ENCODE results near the gene MAP2K5. TPM values are rescaled to one million over a fixed set of nuclear protein-coding genes. Genes with fewer than 3 reads are reported as not detected.

Gene MAP2K5
- total RNA-seq, 1 donor from 2014 or later, result 28.2 TPM

DNA sequence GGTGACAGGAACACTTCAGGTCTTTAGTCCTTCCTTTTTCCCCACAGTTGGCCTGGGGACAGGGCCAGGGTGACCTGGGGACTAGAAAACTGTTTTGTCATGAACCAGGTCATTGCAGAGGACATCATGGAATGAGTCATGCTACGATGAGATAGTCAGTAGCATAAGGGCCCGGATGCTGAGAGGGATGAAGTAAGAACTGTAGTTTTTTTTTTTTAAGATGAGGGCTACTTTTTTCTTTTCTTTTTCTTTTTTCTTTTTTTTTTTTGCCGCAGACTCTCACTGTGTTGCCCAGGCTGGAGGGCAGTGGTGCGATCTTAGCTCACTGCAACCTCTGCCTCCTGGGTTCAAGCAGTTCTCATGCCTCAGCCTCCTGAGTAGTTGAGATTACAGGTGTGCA, 8.0 kb downstream of the MAP2K5 start:
- intact Hi-C loops (cut with DNase I), result no loop called here
- no peak for DNase-seq (ENCODE audit: low spot score)

DNA sequence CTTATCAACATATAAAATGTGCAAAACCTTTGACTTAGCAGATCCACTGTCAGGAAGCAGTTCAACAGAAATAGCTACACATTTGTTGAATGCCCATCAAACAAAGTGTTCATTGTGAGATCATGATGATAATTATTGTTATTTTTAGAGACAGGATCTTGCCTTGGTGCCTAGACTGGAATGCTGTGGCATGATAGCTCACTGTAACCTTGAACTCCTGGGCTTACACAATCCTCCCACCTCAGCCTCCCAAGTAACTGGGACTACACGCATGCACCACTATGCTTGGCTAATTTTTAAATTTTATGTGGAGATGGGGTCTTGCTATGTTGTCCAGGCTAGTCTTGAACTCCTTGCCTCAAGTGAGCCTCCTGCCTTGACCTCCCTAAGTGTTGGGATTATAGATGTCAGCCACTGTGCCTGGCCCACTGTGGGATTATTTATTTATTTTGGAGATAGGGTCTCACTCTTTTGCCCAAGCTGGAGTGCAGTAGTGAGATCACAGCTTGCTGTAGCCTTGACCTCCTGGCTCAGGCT, 8.8 kb downstream of the MAP2K5 start:
- intact Hi-C loops (cut with DNase I), result no loop called here
- DNase-seq (ENCODE audit: low spot score), result no peak

DNA sequence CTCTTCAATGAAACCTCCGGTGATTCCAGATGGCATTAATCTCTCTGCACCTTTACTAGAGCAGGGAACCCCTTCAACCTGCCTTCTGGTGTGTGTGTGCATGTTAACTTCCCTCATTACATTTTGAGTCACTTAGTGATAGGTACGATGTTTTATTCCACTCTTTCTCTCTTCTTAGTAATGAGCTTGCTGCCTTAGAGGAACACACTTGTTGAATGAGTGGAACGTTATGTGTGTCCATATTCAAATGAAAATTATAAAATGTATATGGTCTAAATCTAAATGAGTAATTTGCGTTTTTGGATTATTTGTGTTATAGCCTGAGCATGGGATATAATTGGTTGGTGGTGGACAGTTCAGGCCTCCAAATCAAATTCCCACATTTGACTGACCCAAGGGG, 12.1 kb downstream of the MAP2K5 start:
- intact Hi-C loops (cut with DNase I), result no loop called here
- DNase-seq (ENCODE audit: low spot score), result no peak

GRCh38 chr15:67556976-67557570, 14.6 kb downstream of the MAP2K5 start:
- intact Hi-C loops (cut with DNase I), result no loop called here
- DNase-seq (ENCODE audit: low spot score), result no peak

DNA sequence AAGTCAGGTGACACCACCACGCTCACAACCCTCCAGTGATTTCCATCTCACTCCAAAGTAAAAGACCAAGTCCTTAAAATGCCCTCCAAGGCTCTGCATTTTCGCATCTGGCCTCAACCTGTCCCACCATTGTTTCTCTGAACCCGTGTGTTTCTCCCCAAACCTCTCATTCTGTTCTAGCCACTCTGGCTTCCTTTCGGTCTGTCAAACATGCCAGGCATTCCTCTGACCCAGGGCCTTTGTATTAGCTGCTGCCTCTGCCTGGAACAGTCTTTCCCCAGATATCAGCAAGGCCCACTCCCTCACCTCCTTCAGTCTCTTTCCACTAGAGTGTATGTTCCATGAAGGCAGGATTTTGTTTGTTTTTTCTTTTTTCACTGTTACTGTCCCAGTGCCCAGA, 16.0 kb downstream of the MAP2K5 start:
- DNase-seq (ENCODE audit: low spot score), result no peak
- intact Hi-C loops (cut with DNase I), result no loop called here

GRCh38 chr15:67559158-67559557, 16.7 kb downstream of the MAP2K5 start:
- intact Hi-C loops (cut with DNase I), result no loop called here
- no peak for DNase-seq (ENCODE audit: low spot score)

DNA sequence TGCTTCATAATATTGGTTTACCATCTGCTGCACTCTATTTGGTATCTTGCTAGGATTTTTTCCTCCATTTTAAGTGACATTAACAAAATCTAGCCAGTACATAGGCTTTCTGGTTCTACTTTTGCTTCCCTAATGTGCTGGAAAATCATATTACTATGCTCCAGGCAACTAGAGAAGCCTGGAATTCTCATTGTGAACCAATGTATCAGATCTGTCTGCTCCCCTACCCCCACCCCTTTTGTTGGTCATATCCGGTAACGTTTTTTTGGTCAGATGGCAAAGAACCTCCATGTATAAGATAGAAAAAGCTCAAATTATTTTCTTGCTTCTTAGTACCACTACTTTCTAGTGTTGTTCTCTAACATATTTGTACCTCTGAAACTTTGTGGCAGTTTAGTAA, 17.1 kb downstream of the MAP2K5 start:
- intact Hi-C loops (cut with DNase I), result no loop called here
- DNase-seq (ENCODE audit: low spot score), result no peak

DNA sequence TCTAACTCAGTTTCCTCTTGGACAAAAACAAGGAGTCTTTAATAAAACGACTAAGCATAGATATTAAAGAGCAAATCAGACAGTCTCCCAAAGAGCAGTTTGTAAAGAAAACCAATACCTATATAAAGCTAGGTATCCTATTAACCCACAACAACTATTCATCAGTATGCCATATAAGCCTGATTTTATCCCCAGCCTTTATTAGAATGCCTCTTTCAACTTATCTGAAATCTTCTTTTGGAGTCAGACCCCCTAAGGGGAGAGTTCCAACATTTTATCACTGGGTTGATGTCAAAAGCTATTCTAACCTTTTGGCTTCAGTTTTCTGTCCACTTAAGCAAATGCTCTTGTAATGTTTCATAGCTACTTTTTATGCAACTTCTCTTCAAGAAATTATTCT, 17.8 kb downstream of the MAP2K5 start:
- DNase-seq (ENCODE audit: low spot score), result no peak

DNA sequence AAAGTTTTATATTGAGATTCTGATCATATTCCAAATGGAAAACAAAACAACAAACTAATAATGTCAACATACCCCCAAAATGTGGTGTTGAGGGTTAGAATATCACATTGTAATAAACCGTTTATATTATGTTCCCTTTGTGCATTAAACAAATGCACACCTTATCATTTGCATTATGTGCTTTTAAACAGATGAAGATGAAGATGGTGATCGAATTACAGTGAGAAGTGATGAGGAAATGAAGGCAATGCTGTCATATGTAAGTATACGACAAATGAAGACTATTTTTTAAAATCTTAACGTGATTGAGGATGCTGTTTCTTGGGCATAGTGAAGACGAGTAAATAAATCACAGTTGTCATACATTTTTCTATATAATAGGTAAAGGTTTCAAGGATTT, 20.6 kb downstream of the MAP2K5 start:
- intact Hi-C loops (cut with DNase I), result no loop called here

More for the DNA sequence above, 17.8 kb downstream of the MAP2K5 start:
- intact Hi-C loops (cut with DNase I), result no loop called here

GRCh38 chr15:67564021-67564967, 21.8 kb downstream of the MAP2K5 start:
- intact Hi-C loops (cut with DNase I), result no loop called here
- DNase-seq (ENCODE audit: low spot score), result no peak

More for the DNA sequence above, 20.6 kb downstream of the MAP2K5 start:
- DNase-seq (ENCODE audit: low spot score), result no peak

- intact Hi-C loops (cut with DNase I), result no loop called here
- DNase-seq (ENCODE audit: low spot score), result no peak
Observed at GRCh38 chr15:67564968-67565345, 22.5 kb downstream of the MAP2K5 start.

GRCh38 chr15:67569668-67570067, 27.2 kb downstream of the MAP2K5 start:
- DNase-seq (ENCODE audit: low spot score), result no peak
- intact Hi-C loops (cut with DNase I), result no loop called here

DNA sequence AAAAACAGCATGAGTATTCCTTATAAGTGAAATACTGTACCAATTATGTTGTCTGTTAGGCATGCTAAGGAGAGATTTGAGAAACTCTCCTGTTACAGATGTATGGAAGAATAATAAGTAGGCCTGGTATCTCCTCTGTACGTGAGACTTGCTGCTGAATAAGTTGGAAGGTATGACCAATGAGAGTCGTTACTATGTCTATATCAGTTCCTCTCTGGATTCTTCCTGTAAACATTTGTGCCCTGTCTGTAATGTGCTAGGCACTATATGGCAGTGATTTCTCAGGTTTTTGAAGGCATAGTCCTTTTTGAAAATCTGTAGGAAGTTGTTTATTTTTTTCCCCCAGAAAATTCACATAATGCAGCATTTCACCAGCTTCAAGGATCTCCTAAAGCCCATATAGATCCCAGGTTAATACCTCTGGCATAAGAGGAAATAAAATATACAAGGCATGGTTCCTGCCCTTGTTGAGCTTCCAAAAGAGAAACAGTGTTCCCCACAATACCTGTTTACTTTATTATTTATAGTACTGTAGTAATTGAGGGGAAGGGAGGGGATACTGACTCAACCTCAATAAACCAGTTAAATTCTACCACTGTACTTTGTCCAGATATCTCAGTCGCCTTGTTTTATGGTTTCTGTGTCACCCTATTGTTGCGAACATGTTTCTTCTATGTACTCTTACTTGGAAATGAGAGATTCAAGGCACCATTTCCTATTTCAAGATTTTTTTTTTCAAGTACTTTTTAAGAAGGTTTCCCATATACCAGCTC, 28.6 kb downstream of the MAP2K5 start:
- intact Hi-C loops (cut with DNase I), result no loop called here

DNA sequence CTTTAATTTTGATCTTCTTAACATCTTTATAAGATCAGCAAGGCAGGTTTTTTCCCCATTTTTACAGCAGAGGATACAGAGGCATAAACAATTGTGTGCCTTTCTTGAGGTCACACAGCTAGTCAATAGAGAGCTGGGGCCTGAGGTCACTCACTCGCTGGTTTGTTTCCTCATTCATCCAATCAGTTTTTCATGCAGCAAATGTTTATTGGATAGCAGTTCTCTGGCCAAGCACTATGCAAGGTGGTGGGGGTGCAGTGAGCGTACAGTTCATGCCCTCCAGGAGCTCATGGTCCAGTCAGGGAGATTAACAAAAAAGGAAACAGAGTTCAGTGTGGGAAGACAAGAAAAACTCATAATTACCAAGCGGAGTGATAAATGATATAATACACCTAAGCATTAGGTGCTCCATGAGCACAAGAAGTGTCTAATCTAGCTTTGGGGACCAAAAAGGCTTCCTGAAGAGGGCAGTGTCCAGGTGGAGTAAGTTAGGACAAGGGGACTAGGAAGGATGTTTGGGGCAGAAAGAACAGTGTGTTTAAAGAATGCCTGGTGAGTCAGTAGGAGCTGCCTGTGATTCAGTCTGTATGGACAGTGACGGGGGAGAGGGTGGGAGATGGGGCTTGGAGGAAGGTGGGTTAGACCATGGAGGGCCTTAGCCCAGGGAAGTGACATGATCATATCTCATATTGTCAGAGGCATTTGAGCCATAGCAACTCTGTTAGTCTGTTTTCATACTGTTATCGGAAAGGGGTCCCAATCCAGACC, 29.3 kb downstream of the MAP2K5 start:
- no peak for DNase-seq (ENCODE audit: low spot score)
- intact Hi-C loops (cut with DNase I), result no loop called here

More for the DNA sequence above, 28.6 kb downstream of the MAP2K5 start:
- no peak for DNase-seq (ENCODE audit: low spot score)

GRCh38 chr15:67573194-67573593, 30.7 kb downstream of the MAP2K5 start:
- intact Hi-C loops (cut with DNase I), result no loop called here
- DNase-seq (ENCODE audit: low spot score), result no peak

GRCh38 chr15:67575039-67575502, 32.6 kb downstream of the MAP2K5 start:
- no peak for DNase-seq (ENCODE audit: low spot score)
- intact Hi-C loops (cut with DNase I), result no loop called here

- intact Hi-C loops (cut with DNase I), result no loop called here
- DNase-seq (ENCODE audit: low spot score), result no peak
Observed at GRCh38 chr15:67578020-67578600, 35.6 kb downstream of the MAP2K5 start.

DNA sequence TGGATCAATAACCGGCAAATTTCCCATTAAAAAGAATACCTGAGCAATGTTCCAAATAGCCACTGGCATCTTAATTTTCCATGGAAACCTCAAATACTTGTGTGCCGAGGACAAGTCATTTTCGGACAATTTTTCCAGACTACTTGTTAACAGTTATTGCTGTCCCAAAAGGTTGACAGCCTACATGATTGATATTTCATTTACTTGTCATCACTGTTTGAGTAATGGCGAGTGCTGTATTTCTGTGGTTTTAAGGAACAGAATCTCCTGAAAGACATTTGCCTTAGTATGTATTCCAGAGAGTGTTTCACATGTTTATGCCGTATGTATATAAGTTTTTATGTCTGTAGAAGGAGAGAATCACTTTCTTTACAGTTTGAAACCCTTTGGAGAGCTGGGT, 36.7 kb downstream of the MAP2K5 start:
- DNase-seq (ENCODE audit: low spot score), result no peak
- intact Hi-C loops (cut with DNase I), result no loop called here

DNA sequence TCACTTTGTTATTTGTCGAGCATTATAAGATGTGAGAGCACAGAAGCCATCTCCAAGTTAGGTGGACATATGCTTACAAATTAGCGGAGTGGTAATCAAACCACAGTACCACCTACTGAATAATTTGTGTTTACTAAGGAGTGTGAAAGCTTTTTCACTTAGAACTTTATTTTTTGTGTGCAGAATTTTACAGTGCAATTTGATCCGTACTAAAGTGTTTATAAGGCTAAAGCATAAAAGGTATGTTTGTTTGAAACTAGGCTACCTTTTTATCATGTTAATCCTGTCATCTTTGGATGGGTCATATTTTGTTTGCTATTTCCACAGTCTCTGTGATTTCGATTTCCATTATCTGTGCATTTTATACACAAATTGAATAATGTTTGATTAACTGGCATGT, 37.5 kb downstream of the MAP2K5 start:
- intact Hi-C loops (cut with DNase I), result no loop called here
- DNase-seq (ENCODE audit: low spot score), result no peak

Data from cardiac septum (tissue), 1 donor.